Measurements from ENCODE around the gene PKD1L1. TPM values are rescaled to one million over a fixed set of nuclear protein-coding genes. Genes with fewer than 3 reads are reported as not detected.

Gene PKD1L1
- total RNA-seq, 1 experiment from 2014 or later: 0.17 TPM

DNA sequence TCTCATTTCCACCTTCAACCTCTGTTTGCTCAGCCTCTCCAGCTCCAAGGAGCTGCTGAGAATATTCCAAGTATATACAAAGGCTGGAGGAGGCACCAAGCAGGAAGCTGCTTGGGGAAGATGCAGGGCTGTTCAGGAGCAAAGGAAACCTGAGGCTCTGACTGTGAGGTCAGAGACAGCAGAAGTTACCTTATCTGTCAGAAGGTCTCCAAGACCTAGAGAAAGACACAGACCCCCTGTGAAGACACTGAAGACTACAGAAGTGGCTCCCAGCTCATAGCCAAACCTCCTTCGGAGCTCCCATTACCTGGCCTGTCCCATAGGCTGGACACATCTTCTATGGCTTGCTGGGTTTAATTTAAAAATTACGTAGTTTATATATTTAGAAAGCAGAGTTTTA is 53.2 kb downstream of the PKD1L1 start:
- no peak overlapping the region for H3K56ac ChIP-seq (ENCODE audit: insufficient read length, low read depth, low read length)
- no peak overlapping the region for H2AK5ac ChIP-seq (ENCODE audit: insufficient read length, low read length)
- no peak overlapping the region for H2BK120ac ChIP-seq (ENCODE audit: low read depth, low read length, poor library complexity, severe bottlenecking)
- H3K27ac ChIP-seq (ENCODE audit: insufficient read length, low read depth, low read length): no peak overlapping the region
- 100% methylated on average over 1 of the region's 2 CpGs for WGBS (ENCODE audit: extremely low coverage, insufficient read length, low lambda C conversion rate)
- H2BK20ac ChIP-seq (ENCODE audit: low read depth, low read length, poor library complexity, severe bottlenecking): no peak overlapping the region
- no peak overlapping the region for H4K5ac ChIP-seq (ENCODE audit: insufficient read length, low read depth, low read length)
- no peak overlapping the region for H2BK15ac ChIP-seq (ENCODE audit: low read depth, low read length)
- H3K79me2 ChIP-seq (ENCODE audit: insufficient read depth, low read length): no peaks in the 10 kb centered on the region
- H3K36me3 Mint-ChIP-seq (ENCODE audit: insufficient read depth in 1 of 3, low read depth in 3 of 3): no peaks in the 10 kb centered on the region
- H3K27me3 ChIP-seq (ENCODE audit: insufficient read depth, low read length): no peaks in the 10 kb centered on the region
- H3K4ac ChIP-seq (ENCODE audit: low read depth, low read length): no peak overlapping the region
- H3K18ac ChIP-seq (ENCODE audit: insufficient read length, low read depth, low read length): no peak overlapping the region
- H3K23me2 ChIP-seq (ENCODE audit: insufficient read length, low read depth, low read length, poor library complexity, severe bottlenecking): no peaks in the 10 kb centered on the region
- H3K9me3 ChIP-seq (ENCODE audit: control insufficient read depth, low read depth, low read length): no peaks in the 10 kb centered on the region
- H3K4me1 ChIP-seq (ENCODE audit: insufficient read depth, low read length): peaks cover 5% of the 10 kb centered on the region; the same call in 1 of the 2 replicates
- no peak overlapping the region for H4K91ac ChIP-seq (ENCODE audit: insufficient read length, low read depth, low read length)
- H3K4me3 Mint-ChIP-seq: no peak overlapping the region
- no peaks in the 10 kb centered on the region; a peak in 1 of 5 replicates for H3K9me3 Mint-ChIP-seq
- H3T11ph ChIP-seq (ENCODE audit: low read length): no peak overlapping the region
- H3K27me3 Mint-ChIP-seq (ENCODE audit: low read depth): peaks cover 14% of the 10 kb centered on the region
- H3K79me1 ChIP-seq (ENCODE audit: insufficient read depth, low read depth, low read length, poor library complexity, severe bottlenecking): no peaks in the 10 kb centered on the region
- peaks cover 3% of the 10 kb centered on the region for H4K20me1 ChIP-seq (ENCODE audit: control insufficient read depth, insufficient read depth, insufficient read length)
- no peak overlapping the region for H3K4me2 ChIP-seq (ENCODE audit: insufficient read depth, insufficient read length, low read length)
- no peak for DNase-seq
- no peak overlapping the region for H3K23ac ChIP-seq (ENCODE audit: insufficient read length, low read depth, low read length)
- H3K14ac ChIP-seq (ENCODE audit: insufficient read depth, low read length): no peak overlapping the region
- no peak overlapping the region for H2BK5ac ChIP-seq (ENCODE audit: insufficient read length, low read length)
- H2BK12ac ChIP-seq (ENCODE audit: insufficient read length, low read depth, low read length): no peak overlapping the region
- H3K9ac ChIP-seq (ENCODE audit: extremely low read depth, insufficient read length, low read length): no peak overlapping the region
- TF ChIP-seq, protein P1, sequence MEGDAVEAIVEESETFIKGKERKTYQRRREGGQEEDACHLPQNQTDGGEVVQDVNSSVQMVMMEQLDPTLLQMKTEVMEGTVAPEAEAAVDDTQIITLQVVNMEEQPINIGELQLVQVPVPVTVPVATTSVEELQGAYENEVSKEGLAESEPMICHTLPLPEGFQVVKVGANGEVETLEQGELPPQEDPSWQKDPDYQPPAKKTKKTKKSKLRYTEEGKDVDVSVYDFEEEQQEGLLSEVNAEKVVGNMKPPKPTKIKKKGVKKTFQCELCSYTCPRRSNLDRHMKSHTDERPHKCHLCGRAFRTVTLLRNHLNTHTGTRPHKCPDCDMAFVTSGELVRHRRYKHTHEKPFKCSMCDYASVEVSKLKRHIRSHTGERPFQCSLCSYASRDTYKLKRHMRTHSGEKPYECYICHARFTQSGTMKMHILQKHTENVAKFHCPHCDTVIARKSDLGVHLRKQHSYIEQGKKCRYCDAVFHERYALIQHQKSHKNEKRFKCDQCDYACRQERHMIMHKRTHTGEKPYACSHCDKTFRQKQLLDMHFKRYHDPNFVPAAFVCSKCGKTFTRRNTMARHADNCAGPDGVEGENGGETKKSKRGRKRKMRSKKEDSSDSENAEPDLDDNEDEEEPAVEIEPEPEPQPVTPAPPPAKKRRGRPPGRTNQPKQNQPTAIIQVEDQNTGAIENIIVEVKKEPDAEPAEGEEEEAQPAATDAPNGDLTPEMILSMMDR (conservative IDR thresholded peaks at IDR 0.05): no peak
- no peak overlapping the region; a peak in 1 of 7 replicates for H3K27ac Mint-ChIP-seq
- H3K4me1 Mint-ChIP-seq: peaks cover 25 to 27% of the 10 kb centered on the region in 2 experiments
- H4K8ac ChIP-seq (replicated peaks; ENCODE audit: insufficient read length, low read depth, low read length): no peak overlapping the region
- no peak overlapping the region for H2AFZ ChIP-seq (ENCODE audit: low read length)
